Upper lobe of left lung (tissue), 6 donors: ENCODE data around the gene B4GALNT2. TPM values are rescaled to one million over a fixed set of nuclear protein-coding genes. Genes with fewer than 3 reads are reported as not detected.
"Not testable (repeated sequence)": the region's sequence is repeated elsewhere in the genome, so short reads cannot be mapped to it uniquely, and the experiment has no call there.

Experiments
- ATAC-seq, 2 donors: fragments of 200-7000 bp; cut with Tn5 transposase; one replicate each; pipeline ENCODE4 v1.9.1; 2022; ENCODE audit warnings: mild to moderate bottlenecking in 2 of 2, moderate library complexity in 2 of 2; ENCODE audit not compliant: low FRiP score in 2 of 2
- DNase-seq, 2 donors: peaks; one replicate each; pipeline ENCODE4 v3.0.0-alpha.2; 2019 to 2020
- H3K27ac ChIP-seq, 4 donors: fragments of 200-600 bp; sonication (generic); one replicate each; pipeline ENCODE4 v1.5.1; 2016 to 2019
- H3K27me3 ChIP-seq, 4 donors: fragments of 200-600 bp; sonication (generic); one replicate each; pipeline ENCODE4 v1.5.1; 2017 to 2019
- H3K36me3 ChIP-seq, 4 donors: fragments of 200-600 bp; sonication (generic); one replicate each; pipeline ENCODE4 v1.5.1; 2016 to 2019
- H3K4me1 ChIP-seq, 4 donors: fragments of 200-600 bp; sonication (generic); one replicate each; pipeline ENCODE4 v1.5.1; 2018 to 2019
- H3K4me3 ChIP-seq, 4 donors: fragments of 200-600 bp; sonication (generic); one replicate each; pipeline ENCODE4 v1.5.1; 2017 to 2019; ENCODE audit warnings: mild to moderate bottlenecking in 2 of 4, moderate library complexity in 1 of 4
- H3K9me3 ChIP-seq, 4 donors: fragments of 200-600 bp; sonication (generic); one replicate each; pipeline ENCODE4 v1.5.1; 2018 to 2019
- EP300 ChIP-seq, 4 donors: sonication (generic); formaldehyde crosslinking; IDR thresholded peaks; one replicate each; pipeline ENCODE4 v1.5.1; 2017; ENCODE audit warnings: antibody characterized with exemption in 4 of 4, control low read depth in 2 of 4
- POLR2A ChIP-seq, 4 donors: fragments of 450-650 bp; IDR thresholded peaks; one replicate each; pipeline ENCODE4 v1.5.1; 2016 to 2017; ENCODE audit warnings: antibody characterized with exemption in 4 of 4, mild to moderate bottlenecking in 2 of 4
- POLR2AphosphoS5 ChIP-seq, 2 donors: sonication (generic); formaldehyde crosslinking; IDR thresholded peaks; one replicate each; pipeline ENCODE4 v1.5.1; 2017; ENCODE audit warnings: antibody characterized with exemption in 2 of 2
- WGBS, 2 donors: methylation state at CpG; one replicate each; pipeline ENCODE4 v1.1.5; 2017 to 2018; 5-methylcytosine and 5-hydroxymethylcytosine counted together
- total RNA-seq, 6 donors: library from RNA; depleted of rRNA in 4 of 6; stranded (reverse); fragments of >200 nt in 4 of 6; gene quantifications; one replicate each; pipeline versions ENCODE4 v1.1.0 to v1.2.1, GENCODE V29; 2016 to 2021
- TF ChIP-seq, protein P1 (sequence below), 6 experiments: fragments of 450-650 bp in 4 of 6; fragments of 200-600 bp in 2 of 6; sonication (generic) in 2 of 6; IDR thresholded peaks; one replicate each; pipeline ENCODE4 v1.5.1; 2016 to 2019; ENCODE audit warnings: antibody characterized with exemption in 6 of 6
- donor health status: DM: no; HTN: no; CAD: no; lungs with moderate emphysema.
- donor health status: DM: no; HTN: yes; CAD: no; lungs with severe emphysema.

Gene B4GALNT2, protein sequence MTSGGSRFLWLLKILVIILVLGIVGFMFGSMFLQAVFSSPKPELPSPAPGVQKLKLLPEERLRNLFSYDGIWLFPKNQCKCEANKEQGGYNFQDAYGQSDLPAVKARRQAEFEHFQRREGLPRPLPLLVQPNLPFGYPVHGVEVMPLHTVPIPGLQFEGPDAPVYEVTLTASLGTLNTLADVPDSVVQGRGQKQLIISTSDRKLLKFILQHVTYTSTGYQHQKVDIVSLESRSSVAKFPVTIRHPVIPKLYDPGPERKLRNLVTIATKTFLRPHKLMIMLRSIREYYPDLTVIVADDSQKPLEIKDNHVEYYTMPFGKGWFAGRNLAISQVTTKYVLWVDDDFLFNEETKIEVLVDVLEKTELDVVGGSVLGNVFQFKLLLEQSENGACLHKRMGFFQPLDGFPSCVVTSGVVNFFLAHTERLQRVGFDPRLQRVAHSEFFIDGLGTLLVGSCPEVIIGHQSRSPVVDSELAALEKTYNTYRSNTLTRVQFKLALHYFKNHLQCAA
- 1 to 10 TPM in 1 of 6 donors, under 1 TPM in 5; 0.11 to 1.0 (median 0.16) TPM for total RNA-seq

DNA sequence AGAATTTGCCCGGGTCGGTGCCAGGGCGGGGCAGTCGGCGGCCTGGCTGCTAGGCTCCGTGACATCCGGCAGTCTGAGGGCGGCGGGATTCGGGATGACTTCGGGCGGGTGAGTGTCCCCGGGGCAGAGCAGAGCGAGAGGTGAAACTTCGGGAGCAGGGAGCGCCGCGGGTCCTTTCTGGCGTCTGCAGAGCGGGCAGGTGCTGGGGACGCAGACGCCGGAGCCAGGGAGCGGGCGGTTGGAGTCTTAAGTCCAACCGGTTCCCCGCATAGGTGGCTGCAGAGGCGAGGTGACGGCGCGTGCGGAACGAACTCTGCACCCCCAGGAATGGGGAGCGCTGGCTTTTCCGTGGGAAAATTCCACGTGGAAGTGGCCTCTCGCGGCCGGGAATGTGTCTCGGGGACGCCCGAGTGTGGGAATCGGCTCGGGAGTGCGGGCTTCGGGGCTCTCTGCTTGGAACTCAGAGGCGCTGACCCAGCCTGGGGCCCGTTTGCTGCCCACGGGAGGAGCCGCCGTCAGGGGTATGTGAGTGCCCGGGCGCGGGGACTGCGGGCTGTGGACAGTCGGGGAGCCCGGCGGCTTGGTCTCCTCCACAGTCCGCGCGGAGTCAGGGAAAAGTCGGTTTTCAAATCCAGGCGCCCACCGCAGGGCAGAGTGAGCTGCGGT, at the start of gene B4GALNT2:
B4GALNT2 (plus strand) TSS at position 71 of the 666 bp plus-strand sequence; CDS start at position 95, 24 bp downstream.
- Histone ChIP-seq H3K9me3 (no peaks in the 10 kb centered on the region), H3K4me1 (peaks cover 7 to 12% (median 11%) of the 10 kb centered on the region in 4 donors), H3K27me3 (peaks cover 0 to 12% (median 6%) of the 10 kb centered on the region in 4 donors), H3K4me3 (peak within 1 kb of the TSS in 3 of 4 donors; percentile 21 to 48 (median 38)), H3K27ac (no peak within 1 kb of the TSS), H3K36me3 (no peaks in the 10 kb centered on the region)
- DNase-seq (peak in 1 of 2 donors; percentile 77), ATAC-seq (peak; percentile 44 to 54)
- WGBS, 2 donors = 6 to 11% methylated on average over 26 to 51 of the region's 65 CpGs
- TF ChIP-seq POLR2AphosphoS5 (IDR thresholded peaks at IDR 0.05) (no peak), POLR2A (IDR thresholded peaks at IDR 0.05) (peak in 1 of 4 donors; percentile 14)

DNA sequence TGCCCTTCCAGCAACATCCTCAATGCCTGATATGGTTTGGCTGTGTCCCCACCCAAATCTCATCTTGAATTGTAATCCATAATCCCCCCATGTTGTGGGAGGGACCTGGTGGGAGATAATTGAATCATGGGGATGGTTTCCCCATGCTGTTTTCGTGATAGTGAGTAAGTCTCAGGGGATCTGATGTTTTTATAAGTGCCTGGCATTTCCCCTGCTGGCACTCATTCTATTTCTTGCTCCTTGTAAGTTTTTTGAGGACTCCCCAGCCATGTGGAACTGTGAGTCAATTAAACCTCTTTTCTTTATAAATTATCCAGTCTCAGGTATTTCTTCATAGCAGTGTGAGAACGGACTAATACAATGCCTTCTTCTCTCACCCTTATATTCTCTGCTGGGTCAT, 47.5 kb upstream of the B4GALNT2 start:
- H3K36me3 ChIP-seq, ATAC-seq, H3K27me3 ChIP-seq, DNase-seq, H3K4me1 ChIP-seq, H3K4me3 ChIP-seq, H3K9me3 ChIP-seq, H3K27ac ChIP-seq: not testable (repeated sequence)
- 67 to 71% methylated on average over 2 of the region's 2 CpGs for WGBS, 2 donors

DNA sequence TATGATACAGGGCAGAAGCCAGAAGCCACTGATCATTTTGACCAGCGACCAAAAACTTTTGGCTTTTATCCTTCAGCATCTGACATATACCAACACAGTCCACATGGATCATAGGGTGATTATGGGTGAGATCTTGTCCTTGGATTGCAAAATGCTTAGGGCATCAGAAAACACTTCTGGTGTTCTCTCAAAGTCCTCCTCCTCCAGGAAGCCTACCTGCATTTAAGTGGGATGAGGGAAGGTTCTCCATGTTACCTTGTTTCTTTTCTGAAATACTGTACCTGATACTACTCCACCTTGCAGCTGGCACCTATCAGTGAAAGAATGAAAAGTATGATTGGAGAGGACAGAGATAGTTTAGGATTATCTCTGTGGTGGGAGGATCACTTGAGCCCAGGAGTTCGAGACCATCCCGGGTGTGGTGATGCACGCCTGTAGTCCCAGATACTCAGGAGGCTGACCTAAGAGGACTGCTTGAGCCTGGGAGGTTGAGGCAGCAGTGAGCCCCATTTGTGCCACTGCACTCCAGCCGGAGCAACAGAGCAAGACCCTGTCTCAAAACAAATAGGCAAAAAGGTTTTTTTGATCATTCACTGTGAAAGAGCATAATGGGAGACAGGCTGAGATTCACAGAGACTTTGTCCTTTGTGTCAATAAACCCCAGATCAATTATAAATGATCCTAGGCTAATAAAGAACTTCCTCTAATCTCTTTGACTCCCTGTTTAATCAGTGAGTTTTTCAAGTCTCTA, 46.8 kb upstream of the B4GALNT2 start:
- H3K4me1 ChIP-seq = no peaks in the 10 kb centered on the region
- no peaks in the 10 kb centered on the region for H3K9me3 ChIP-seq
- ATAC-seq (no peak), DNase-seq (no peak)
- no peak overlapping the region for H3K4me3 ChIP-seq
- no peaks in the 10 kb centered on the region for H3K36me3 ChIP-seq
- no peaks in the 10 kb centered on the region for H3K27me3 ChIP-seq
- no peak overlapping the region for H3K27ac ChIP-seq
- 83 to 93% methylated on average over 5 of the region's 5 CpGs for WGBS, 2 donors
- TF ChIP-seq, protein P1, sequence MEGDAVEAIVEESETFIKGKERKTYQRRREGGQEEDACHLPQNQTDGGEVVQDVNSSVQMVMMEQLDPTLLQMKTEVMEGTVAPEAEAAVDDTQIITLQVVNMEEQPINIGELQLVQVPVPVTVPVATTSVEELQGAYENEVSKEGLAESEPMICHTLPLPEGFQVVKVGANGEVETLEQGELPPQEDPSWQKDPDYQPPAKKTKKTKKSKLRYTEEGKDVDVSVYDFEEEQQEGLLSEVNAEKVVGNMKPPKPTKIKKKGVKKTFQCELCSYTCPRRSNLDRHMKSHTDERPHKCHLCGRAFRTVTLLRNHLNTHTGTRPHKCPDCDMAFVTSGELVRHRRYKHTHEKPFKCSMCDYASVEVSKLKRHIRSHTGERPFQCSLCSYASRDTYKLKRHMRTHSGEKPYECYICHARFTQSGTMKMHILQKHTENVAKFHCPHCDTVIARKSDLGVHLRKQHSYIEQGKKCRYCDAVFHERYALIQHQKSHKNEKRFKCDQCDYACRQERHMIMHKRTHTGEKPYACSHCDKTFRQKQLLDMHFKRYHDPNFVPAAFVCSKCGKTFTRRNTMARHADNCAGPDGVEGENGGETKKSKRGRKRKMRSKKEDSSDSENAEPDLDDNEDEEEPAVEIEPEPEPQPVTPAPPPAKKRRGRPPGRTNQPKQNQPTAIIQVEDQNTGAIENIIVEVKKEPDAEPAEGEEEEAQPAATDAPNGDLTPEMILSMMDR (IDR thresholded peaks at IDR 0.05) = no peak
- TF ChIP-seq POLR2A (IDR thresholded peaks at IDR 0.05) = no peak
- TF ChIP-seq POLR2AphosphoS5 (IDR thresholded peaks at IDR 0.05) = no peak
- TF ChIP-seq EP300 (IDR thresholded peaks at IDR 0.05) = no peak

DNA sequence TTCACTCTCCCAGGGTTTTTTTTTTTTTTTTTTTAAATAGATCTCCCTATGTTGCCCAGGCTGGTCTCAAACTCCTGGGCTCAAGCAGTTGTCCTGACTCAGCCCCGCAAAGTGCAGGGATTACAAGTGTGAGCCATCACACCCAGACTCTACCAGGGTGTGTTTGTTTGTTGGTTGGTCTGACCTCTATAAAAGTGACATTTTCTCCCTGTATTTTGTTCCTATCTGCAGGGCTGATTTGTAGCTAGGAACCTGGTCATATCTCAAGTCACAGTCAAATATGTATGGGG, 46.3 kb upstream of the B4GALNT2 start:
- no peaks in the 10 kb centered on the region for H3K27me3 ChIP-seq
- H3K27ac ChIP-seq = no peak overlapping the region
- 45 to 55% methylated on average over 1 of the region's 1 CpG for WGBS, 2 donors
- no peaks in the 10 kb centered on the region for H3K4me1 ChIP-seq
- no peaks in the 10 kb centered on the region for H3K9me3 ChIP-seq
- ATAC-seq (no peak), DNase-seq (no peak)
- TF ChIP-seq, protein P1 (IDR thresholded peaks at IDR 0.05) = no peak
- TF ChIP-seq POLR2A (IDR thresholded peaks at IDR 0.05) (no peak), POLR2AphosphoS5 (IDR thresholded peaks at IDR 0.05) (no peak), EP300 (IDR thresholded peaks at IDR 0.05) (no peak)
- no peaks in the 10 kb centered on the region for H3K36me3 ChIP-seq
- no peak overlapping the region for H3K4me3 ChIP-seq

DNA sequence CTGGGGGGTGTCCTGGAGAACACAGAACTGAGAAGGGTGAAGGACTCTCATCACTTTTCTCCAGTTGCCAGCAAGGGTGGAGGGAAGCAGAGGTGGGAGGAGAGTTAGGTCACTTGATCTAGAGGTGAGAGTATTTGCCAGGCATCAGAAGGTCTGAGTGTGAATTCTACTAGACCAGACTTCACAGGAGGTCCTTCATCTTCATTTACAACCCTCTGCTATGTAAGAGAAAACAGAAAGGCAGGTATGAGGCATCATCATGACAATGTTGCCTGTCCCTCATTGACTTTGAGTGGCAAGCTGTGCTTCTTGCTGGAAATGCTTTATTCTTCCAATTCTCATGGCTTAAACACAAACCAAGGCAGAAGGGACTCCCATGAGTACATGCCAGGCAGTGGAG, 45.9 kb upstream of the B4GALNT2 start:
- DNase-seq (no peak), ATAC-seq (no peak)
- H3K27me3 ChIP-seq = no peaks in the 10 kb centered on the region
- no peak overlapping the region for H3K27ac ChIP-seq
- H3K4me1 ChIP-seq = no peaks in the 10 kb centered on the region
- H3K9me3 ChIP-seq = no peaks in the 10 kb centered on the region
- TF ChIP-seq POLR2AphosphoS5 (IDR thresholded peaks at IDR 0.05) (no peak), POLR2A (IDR thresholded peaks at IDR 0.05) (no peak), EP300 (IDR thresholded peaks at IDR 0.05) (no peak)
- TF ChIP-seq, protein P1 (IDR thresholded peaks at IDR 0.05) = no peak
- H3K36me3 ChIP-seq = no peaks in the 10 kb centered on the region
- H3K4me3 ChIP-seq = no peak overlapping the region
